HCT116 (cell line): ENCODE measurements around the gene FBXL2. TPM values are rescaled to one million over a fixed set of nuclear protein-coding genes. Genes with fewer than 3 reads are reported as not detected.

Source experiments
- ATAC-seq: fragments of 200-7000 bp; cut with Tn5 transposase; 2 replicates; pipeline ENCODE4 v1.9.1; 2020; ENCODE audit warnings: mild to moderate bottlenecking, moderate library complexity
- BruUV-seq: library from RNA; stranded (reverse); fragments of 400-500 nt; replicated peaks from 2 replicates; lab custom pipeline; 2021; lab: Mats Ljungman, UMichigan
- CTCF ChIA-PET: fragments of 300-600 bp; sonication (Branson Sonifier 250); formaldehyde crosslinking; loops from one replicate; lab custom pipeline; 2021; ENCODE audit warnings: antibody characterized with exemption; lab: Charles Lee
- POLR2A ChIA-PET: fragments of 300-600, 350-600 bp; sonication (Branson Sonifier 250); formaldehyde crosslinking; loops from one replicate; lab custom pipeline; 2021; ENCODE audit warnings: antibody characterized with exemption; lab: Charles Lee
- RAD21 ChIA-PET, 2 experiments: fragments of 300-600 bp; sonication (Branson Sonifier 250); formaldehyde crosslinking; loops; one replicate each; lab custom pipeline; 2023; ENCODE audit warnings: low total read pairs in 2 of 2; ENCODE audit not compliant: uncharacterized antibody in 2 of 2, unreplicated experiment in 2 of 2, low non-redundant PET in 1 of 2; lab: Charles Lee
- DNase-seq: peaks from one replicate; pipeline ENCODE4 v3.0.0-alpha.2; 2010; ENCODE audit warnings: low read depth, low spot score
- H2AFZ ChIP-seq: fragments of 200-600 bp; shearing (Covaris generic), sonication (generic); 2 replicates; pipeline ENCODE4 v1.6.1; 2017; ENCODE audit warnings: low read depth, mixed run types, mixed read lengths, antibody characterized with exemption, low read length; ENCODE audit not compliant: poor library complexity, severe bottlenecking
- H3K27ac ChIP-seq: 2 replicates; pipeline ENCODE4 v1.5.1; 2012; ENCODE audit warnings: low read depth, low read length
- H3K27me3 ChIP-seq: fragments of 200-600 bp; sonication (generic); 2 replicates; pipeline ENCODE4 v1.6.1; 2016; ENCODE audit warnings: mixed run types, low read length, mixed read lengths; ENCODE audit not compliant: insufficient read depth
- H3K36me3 ChIP-seq, 2 experiments: fragments of 200-500 bp in 1 of 2; fragments of 200-600 bp in 1 of 2; sonication (Bioruptor generic) in 1 of 2; sonication (generic) in 1 of 2; 2 replicates each; pipeline versions ENCODE4 v1.5.1 to v1.6.1; 2014 to 2016; ENCODE audit warnings: low read length in 2 of 2, inconsistent platforms in 1 of 2, mixed read lengths in 1 of 2, mixed run types in 1 of 2; ENCODE audit not compliant: insufficient read depth in 2 of 2, control insufficient read depth in 1 of 2
- H3K4me1 ChIP-seq, 2 experiments: fragments of 200-600 bp in 1 of 2; sonication (generic) in 1 of 2; 2 replicates each; pipeline versions ENCODE4 v1.5.1 to v1.6.1; 2012 to 2017; ENCODE audit warnings: low read length in 2 of 2, inconsistent platforms in 1 of 2, mild to moderate bottlenecking in 1 of 2, mixed read lengths in 1 of 2, mixed run types in 1 of 2, moderate library complexity in 1 of 2; ENCODE audit not compliant: insufficient read depth in 2 of 2, control insufficient read depth in 1 of 2
- H3K4me2 ChIP-seq: fragments of 200-600 bp; sonication (generic); 2 replicates; pipeline ENCODE4 v1.6.1; 2017; ENCODE audit warnings: mixed run types, low read length, mixed read lengths
- H3K4me3 ChIP-seq, 2 experiments: fragments of 200-600 bp in 1 of 2; sonication (generic) in 1 of 2; replicated peaks in 1 of 2; 2 replicates each; pipeline ENCODE4 v1.5.1; 2011 to 2016; ENCODE audit warnings: low read length in 2 of 2, control low read depth in 1 of 2, low read depth in 1 of 2, mild to moderate bottlenecking in 1 of 2, mixed read lengths in 1 of 2, mixed run types in 1 of 2
- H3K79me2 ChIP-seq: fragments of 200-600 bp; sonication (generic); 2 replicates; pipeline ENCODE4 v1.6.1; 2017; ENCODE audit warnings: mild to moderate bottlenecking, mixed run types, low read length, moderate library complexity, mixed read lengths; ENCODE audit not compliant: insufficient read depth
- H3K9ac ChIP-seq: fragments of 200-600 bp; sonication (generic); 2 replicates; pipeline ENCODE4 v1.6.1; 2016; ENCODE audit warnings: low read length, mixed read lengths
- H3K9me2 ChIP-seq: fragments of 200-600 bp; sonication (generic), shearing (Covaris generic); 2 replicates; pipeline ENCODE4 v1.6.1; 2017; ENCODE audit warnings: mixed run types, mild to moderate bottlenecking, moderate library complexity; ENCODE audit not compliant: insufficient read depth
- H3K9me3 ChIP-seq, 2 experiments: fragments of 200-500 bp in 1 of 2; fragments of 200-600 bp in 1 of 2; sonication (Bioruptor generic) in 1 of 2; sonication (generic) in 1 of 2; 2 replicates each; pipeline ENCODE4 v1.6.1; 2014 to 2017; ENCODE audit warnings: low read length in 2 of 2, mixed read lengths in 2 of 2, inconsistent platforms in 1 of 2, low read depth in 1 of 2, mild to moderate bottlenecking in 1 of 2, mixed run types in 1 of 2, moderate library complexity in 1 of 2; ENCODE audit not compliant: control insufficient read depth in 1 of 2, insufficient read depth in 1 of 2
- H4K20me1 ChIP-seq: fragments of 200-600 bp; sonication (generic), shearing (Covaris generic); 2 replicates; pipeline ENCODE4 v1.6.1; 2017; ENCODE audit warnings: mixed run types, mild to moderate bottlenecking, moderate library complexity; ENCODE audit not compliant: insufficient read depth
- CBX3 ChIP-seq: IDR thresholded peaks from 2 replicates; pipeline ENCODE4 v1.6.1; 2012; ENCODE audit warnings: low read depth
- CEBPB ChIP-seq: IDR thresholded peaks from 2 replicates; pipeline ENCODE4 v1.6.1; 2012; ENCODE audit warnings: low read depth
- CTCF ChIP-seq, 3 experiments: fragments of 200-600 bp in 1 of 3; sonication (generic) in 1 of 3; IDR thresholded peaks in 2 of 3; conservative IDR thresholded peaks in 1 of 3; 2 replicates each; pipeline ENCODE4 v1.5.1; 2012 to 2017; ENCODE audit warnings: low read depth in 2 of 3, low read length in 2 of 3, antibody characterized with exemption in 1 of 3, borderline replicate concordance in 1 of 3, control low read depth in 1 of 3, mild to moderate bottlenecking in 1 of 3, mixed read lengths in 1 of 3, mixed run types in 1 of 3, moderate library complexity in 1 of 3; ENCODE audit not compliant: insufficient read depth in 1 of 3
- EGR1 ChIP-seq: IDR thresholded peaks from 2 replicates; pipeline ENCODE4 v1.6.1; 2012; ENCODE audit warnings: low read depth
- EZH2 ChIP-seq: fragments of 200-600 bp; sonication (generic); IDR thresholded peaks from 2 replicates; pipeline ENCODE4 v1.6.1; 2017; ENCODE audit warnings: antibody characterized with exemption, mixed run types
- EZH2phosphoT487 ChIP-seq: fragments of 200-600 bp; IDR thresholded peaks from 2 replicates; pipeline ENCODE4 v1.6.1; 2018; ENCODE audit warnings: antibody characterized with exemption, borderline replicate concordance
- FOSL1 ChIP-seq: IDR thresholded peaks from 2 replicates; pipeline ENCODE4 v1.6.1; 2012; ENCODE audit warnings: low read depth
- MAX ChIP-seq: IDR thresholded peaks from 2 replicates; pipeline ENCODE4 v1.6.1; 2012
- POLR2A ChIP-seq: IDR thresholded peaks from 2 replicates; pipeline ENCODE4 v1.7.0; 2011; ENCODE audit warnings: borderline replicate concordance; ENCODE audit not compliant: insufficient read depth, insufficient read length; ENCODE audit errors: extremely low read depth
- POLR2AphosphoS5 ChIP-seq: IDR thresholded peaks from 2 replicates; pipeline ENCODE4 v1.6.1; 2011; ENCODE audit warnings: mild to moderate bottlenecking, low read depth, low read length, moderate library complexity
- RAD21 ChIP-seq: IDR thresholded peaks from 2 replicates; pipeline ENCODE4 v1.6.1; 2012; ENCODE audit warnings: low read depth, mild to moderate bottlenecking
- SIN3A ChIP-seq: IDR thresholded peaks from 2 replicates; pipeline ENCODE4 v1.6.1; 2012; ENCODE audit warnings: low read depth
- SRF ChIP-seq: IDR thresholded peaks from 2 replicates; pipeline ENCODE4 v1.6.1; 2012; ENCODE audit warnings: low read depth
- TCF7L2 ChIP-seq: IDR thresholded peaks from 2 replicates; pipeline ENCODE4 v1.7.0; 2011; ENCODE audit warnings: borderline replicate concordance, inconsistent platforms; ENCODE audit not compliant: insufficient read depth, insufficient read length; ENCODE audit errors: extremely low read depth
- YY1 ChIP-seq: IDR thresholded peaks from 2 replicates; pipeline ENCODE4 v1.6.1; 2011; ENCODE audit warnings: low read length, low read depth, moderate library complexity, mild to moderate bottlenecking; ENCODE audit not compliant: insufficient replicate concordance; ENCODE audit errors: extremely low read depth
- ZFX ChIP-seq: fragments of 450-650 bp; IDR thresholded peaks from 2 replicates; pipeline ENCODE4 v1.6.1; 2017
- ZNF274 ChIP-seq: fragments of 200-500 bp; sonication (Bioruptor generic); IDR thresholded peaks from 2 replicates; pipeline ENCODE4 v1.6.1; 2014; ENCODE audit warnings: mild to moderate bottlenecking, low read depth, low read length, inconsistent platforms
- intact Hi-C: fragments of 100-400 bp; cut with micrococcal nuclease; formaldehyde crosslinking; loops from 2 replicates; pipeline ENCODE4 v1.10.0; 2022
- total RNA-seq: library from RNA; stranded (reverse); gene quantifications from one replicate; pipeline ENCODE4 v1.2.1, GENCODE V29; 2021; ENCODE audit not compliant: unreplicated experiment
- TF ChIP-seq, protein P1 (sequence below): IDR thresholded peaks from 2 replicates; pipeline ENCODE4 v1.6.1; 2012
- TF ChIP-seq, protein P2 (sequence below): IDR thresholded peaks from 2 replicates; pipeline ENCODE4 v1.6.1; 2012; ENCODE audit warnings: low read depth

The FBXL2 gene
- total RNA-seq, 1 experiment from 2014 or later = 12.8 TPM

DNA sequence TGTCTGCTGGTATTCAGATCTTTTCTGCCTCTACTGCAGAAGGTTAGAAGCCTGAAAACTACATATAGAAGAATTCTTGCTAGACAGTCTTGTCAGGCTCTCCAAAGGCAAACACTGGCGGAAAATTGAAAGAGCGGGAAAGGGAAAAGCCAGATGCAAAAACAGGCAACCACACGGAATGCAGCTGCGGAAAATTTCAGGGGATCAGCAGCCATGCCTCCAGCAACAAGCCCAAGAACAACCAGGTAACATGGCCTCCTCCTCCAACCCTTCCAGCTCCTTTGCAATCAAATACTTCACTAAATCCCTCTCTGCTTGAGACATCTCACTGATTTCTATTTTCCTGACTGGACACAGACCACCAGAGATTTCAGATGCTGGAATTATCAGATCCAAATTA is 153.3 kb downstream of the FBXL2 start:
- Histone ChIP-seq H3K4me3 (no peak overlapping the region), H4K20me1 (peaks cover 31% of the 10 kb centered on the region; the same call in 1 of the 2 replicates), H3K9me2 (no peaks in the 10 kb centered on the region), H3K9ac (no peak overlapping the region), H3K9me3 (no peaks in the 10 kb centered on the region), H3K79me2 (peaks cover 99% of the 10 kb centered on the region), H3K4me2 (no peak overlapping the region), H3K36me3 (no peaks in the 10 kb centered on the region), H3K27ac (no peak overlapping the region), H3K27me3 (no peaks in the 10 kb centered on the region), H2AFZ (no peak overlapping the region), H3K4me1 (peaks cover 20 to 47% of the 10 kb centered on the region in 2 experiments)
- intact Hi-C loops = no loop called here
- BruUV-seq = no TSS peak
- ChIA-PET CTCF (no interaction called here), RAD21 (no interaction called here), POLR2A (interaction anchor here (0.7 kb wide), 1 partner anchor 10 kb away, joined by 3 read pairs; the partner anchor contains the start of gene UBP1)
- TF ChIP-seq EZH2phosphoT487 (no peak), SRF (no peak), MAX (no peak), CBX3 (no peak), CTCF (IDR thresholded peaks at IDR 0.05 in 2 of 3, conservative IDR thresholded peaks at IDR 0.05 in 1 of 3; ENCODE audit: borderline replicate concordance in 1 of 3, insufficient read depth in 1 of 3, low read depth in 2 of 3, low read length in 2 of 3) (no peak), FOSL1 (no peak), SIN3A (no peak), POLR2A (no peak), YY1 (no peak), TCF7L2 (no peak), EGR1 (no peak), ZNF274 (no peak), EZH2 (no peak), RAD21 (no peak), CEBPB (no peak), ZFX (no peak), POLR2AphosphoS5 (no peak)
- TF ChIP-seq, protein P1, sequence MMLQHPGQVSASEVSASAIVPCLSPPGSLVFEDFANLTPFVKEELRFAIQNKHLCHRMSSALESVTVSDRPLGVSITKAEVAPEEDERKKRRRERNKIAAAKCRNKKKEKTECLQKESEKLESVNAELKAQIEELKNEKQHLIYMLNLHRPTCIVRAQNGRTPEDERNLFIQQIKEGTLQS = no peak
- TF ChIP-seq, protein P2, sequence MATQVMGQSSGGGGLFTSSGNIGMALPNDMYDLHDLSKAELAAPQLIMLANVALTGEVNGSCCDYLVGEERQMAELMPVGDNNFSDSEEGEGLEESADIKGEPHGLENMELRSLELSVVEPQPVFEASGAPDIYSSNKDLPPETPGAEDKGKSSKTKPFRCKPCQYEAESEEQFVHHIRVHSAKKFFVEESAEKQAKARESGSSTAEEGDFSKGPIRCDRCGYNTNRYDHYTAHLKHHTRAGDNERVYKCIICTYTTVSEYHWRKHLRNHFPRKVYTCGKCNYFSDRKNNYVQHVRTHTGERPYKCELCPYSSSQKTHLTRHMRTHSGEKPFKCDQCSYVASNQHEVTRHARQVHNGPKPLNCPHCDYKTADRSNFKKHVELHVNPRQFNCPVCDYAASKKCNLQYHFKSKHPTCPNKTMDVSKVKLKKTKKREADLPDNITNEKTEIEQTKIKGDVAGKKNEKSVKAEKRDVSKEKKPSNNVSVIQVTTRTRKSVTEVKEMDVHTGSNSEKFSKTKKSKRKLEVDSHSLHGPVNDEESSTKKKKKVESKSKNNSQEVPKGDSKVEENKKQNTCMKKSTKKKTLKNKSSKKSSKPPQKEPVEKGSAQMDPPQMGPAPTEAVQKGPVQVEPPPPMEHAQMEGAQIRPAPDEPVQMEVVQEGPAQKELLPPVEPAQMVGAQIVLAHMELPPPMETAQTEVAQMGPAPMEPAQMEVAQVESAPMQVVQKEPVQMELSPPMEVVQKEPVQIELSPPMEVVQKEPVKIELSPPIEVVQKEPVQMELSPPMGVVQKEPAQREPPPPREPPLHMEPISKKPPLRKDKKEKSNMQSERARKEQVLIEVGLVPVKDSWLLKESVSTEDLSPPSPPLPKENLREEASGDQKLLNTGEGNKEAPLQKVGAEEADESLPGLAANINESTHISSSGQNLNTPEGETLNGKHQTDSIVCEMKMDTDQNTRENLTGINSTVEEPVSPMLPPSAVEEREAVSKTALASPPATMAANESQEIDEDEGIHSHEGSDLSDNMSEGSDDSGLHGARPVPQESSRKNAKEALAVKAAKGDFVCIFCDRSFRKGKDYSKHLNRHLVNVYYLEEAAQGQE = no peak
- no peak for DNase-seq
- no peak for ATAC-seq
